DOHH2 (cell line): ENCODE measurements around the gene TTBK2.

Experiments used
- H3F3A ChIP-seq: fragments of 200-600 bp; sonication (generic), shearing (Covaris generic); 2 replicates; pipeline ENCODE4 v1.6.0; 2016; ENCODE audit warnings: antibody characterized with exemption, mild to moderate bottlenecking; ENCODE audit not compliant: control insufficient read depth, insufficient read depth
- H3K27ac ChIP-seq: fragments of 200-600 bp; sonication (generic); 2 replicates; pipeline ENCODE4 v1.5.1; 2014; ENCODE audit warnings: low read depth, mild to moderate bottlenecking, low read length, moderate library complexity
- H3K27me3 ChIP-seq: fragments of 200-600 bp; sonication (generic); 2 replicates; pipeline ENCODE4 v1.6.1; 2014; ENCODE audit warnings: mild to moderate bottlenecking, low read length, mixed read lengths; ENCODE audit not compliant: control insufficient read depth
- H3K36me3 ChIP-seq: fragments of 200-600 bp; sonication (generic); 2 replicates; pipeline ENCODE4 v1.6.1; 2014; ENCODE audit warnings: mild to moderate bottlenecking, low read length, moderate library complexity, mixed read lengths; ENCODE audit not compliant: control insufficient read depth
- H3K4me1 ChIP-seq: fragments of 200-600 bp; sonication (generic); 2 replicates; pipeline ENCODE4 v1.6.1; 2014; ENCODE audit warnings: mild to moderate bottlenecking, low read length, mixed read lengths; ENCODE audit not compliant: control insufficient read depth
- H3K4me2 ChIP-seq: fragments of 200-600 bp; sonication (generic); 2 replicates; pipeline ENCODE4 v1.6.0; 2014; ENCODE audit warnings: mild to moderate bottlenecking, low read length, moderate library complexity
- H3K4me3 ChIP-seq: fragments of 200-600 bp; sonication (generic); 2 replicates; pipeline ENCODE4 v1.5.1; 2014; ENCODE audit warnings: mild to moderate bottlenecking, low read length, mixed read lengths
- H3K79me2 ChIP-seq: fragments of 200-600 bp; sonication (generic); 2 replicates; pipeline ENCODE4 v1.6.1; 2014; ENCODE audit warnings: mild to moderate bottlenecking, low read length, mixed read lengths; ENCODE audit not compliant: control insufficient read depth
- H3K9me2 ChIP-seq: fragments of 200-600 bp; sonication (generic); replicated peaks from 2 replicates; pipeline ENCODE4 v1.6.1; 2014; ENCODE audit warnings: mild to moderate bottlenecking, low read length, mixed read lengths; ENCODE audit not compliant: control insufficient read depth
- H3K9me3 ChIP-seq: fragments of 200-600 bp; sonication (generic); 2 replicates; pipeline ENCODE4 v1.6.1; 2014; ENCODE audit warnings: antibody characterized with exemption, low read length, mixed read lengths; ENCODE audit not compliant: control insufficient read depth, insufficient read depth
- H4K20me1 ChIP-seq: fragments of 200-600 bp; sonication (generic); 2 replicates; pipeline ENCODE4 v1.6.0; 2014; ENCODE audit warnings: low read depth, mild to moderate bottlenecking, antibody characterized with exemption, low read length, moderate library complexity; ENCODE audit not compliant: control insufficient read depth, insufficient read depth
- EZH2phosphoT487 ChIP-seq: fragments of 200-600 bp; sonication (generic); IDR thresholded peaks from 2 replicates; pipeline ENCODE4 v1.6.1; 2017; ENCODE audit warnings: borderline replicate concordance, mild to moderate bottlenecking, antibody characterized with exemption, low read length, moderate library complexity, mixed read lengths
- TF ChIP-seq, protein P1 (sequence below): fragments of 200-600 bp; sonication (generic); IDR thresholded peaks from one replicate; pipeline ENCODE4 v1.5.1; 2014; ENCODE audit warnings: antibody characterized with exemption, mild to moderate bottlenecking, low read depth, low read length; ENCODE audit not compliant: poor library complexity, severe bottlenecking

TTBK2 gene

DNA sequence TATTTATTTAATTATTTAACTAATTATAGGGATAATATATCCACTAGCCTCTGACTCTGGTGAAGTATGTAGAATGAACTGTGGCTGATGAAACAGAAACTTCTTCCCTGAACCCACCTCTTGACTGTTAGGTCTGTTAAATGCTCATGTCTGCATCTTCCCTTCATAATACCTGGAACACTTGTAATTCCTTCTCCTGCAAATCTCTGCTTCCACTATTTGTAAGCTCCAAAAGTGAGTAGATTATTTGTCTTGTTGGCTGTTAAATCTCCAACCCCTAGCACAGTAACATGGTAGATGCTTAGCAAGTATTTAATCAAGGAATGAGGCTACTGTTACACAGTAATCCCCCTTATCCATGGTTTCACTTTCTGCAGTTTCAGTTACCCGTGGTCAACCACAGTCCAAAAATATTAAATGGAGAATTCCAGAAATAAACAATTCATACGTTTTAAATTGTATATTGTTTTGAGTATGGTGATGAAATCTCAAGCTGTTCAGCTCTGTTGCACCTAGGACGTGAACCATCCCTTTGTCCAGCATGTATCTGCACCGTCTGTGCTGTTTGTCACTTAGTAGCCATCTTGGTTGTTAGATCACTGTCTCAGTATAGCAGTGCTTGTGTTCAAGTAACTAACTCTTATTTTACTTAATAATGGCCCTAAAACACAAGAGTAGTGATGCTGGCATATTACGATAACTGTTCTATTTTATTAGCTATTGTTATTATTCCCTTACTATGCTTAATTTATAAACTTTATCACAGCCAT, 5.7 kb downstream of the TTBK2 start:
- TF ChIP-seq, protein P1, sequence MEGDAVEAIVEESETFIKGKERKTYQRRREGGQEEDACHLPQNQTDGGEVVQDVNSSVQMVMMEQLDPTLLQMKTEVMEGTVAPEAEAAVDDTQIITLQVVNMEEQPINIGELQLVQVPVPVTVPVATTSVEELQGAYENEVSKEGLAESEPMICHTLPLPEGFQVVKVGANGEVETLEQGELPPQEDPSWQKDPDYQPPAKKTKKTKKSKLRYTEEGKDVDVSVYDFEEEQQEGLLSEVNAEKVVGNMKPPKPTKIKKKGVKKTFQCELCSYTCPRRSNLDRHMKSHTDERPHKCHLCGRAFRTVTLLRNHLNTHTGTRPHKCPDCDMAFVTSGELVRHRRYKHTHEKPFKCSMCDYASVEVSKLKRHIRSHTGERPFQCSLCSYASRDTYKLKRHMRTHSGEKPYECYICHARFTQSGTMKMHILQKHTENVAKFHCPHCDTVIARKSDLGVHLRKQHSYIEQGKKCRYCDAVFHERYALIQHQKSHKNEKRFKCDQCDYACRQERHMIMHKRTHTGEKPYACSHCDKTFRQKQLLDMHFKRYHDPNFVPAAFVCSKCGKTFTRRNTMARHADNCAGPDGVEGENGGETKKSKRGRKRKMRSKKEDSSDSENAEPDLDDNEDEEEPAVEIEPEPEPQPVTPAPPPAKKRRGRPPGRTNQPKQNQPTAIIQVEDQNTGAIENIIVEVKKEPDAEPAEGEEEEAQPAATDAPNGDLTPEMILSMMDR = no peak
- no peak for TF ChIP-seq EZH2phosphoT487
- no peak overlapping the region for H3K27ac ChIP-seq
- H3K27me3 ChIP-seq = no peaks in the 10 kb centered on the region
- peaks cover 21% of the 10 kb centered on the region for H3F3A ChIP-seq
- no peaks in the 10 kb centered on the region for H3K36me3 ChIP-seq
- H3K4me2 ChIP-seq = peak overlapping the region; percentile 100
- H3K9me2 ChIP-seq = no peaks in the 10 kb centered on the region
- H4K20me1 ChIP-seq = 0 out of 2 replicates have a peak, but pooled peaks cover 5% of the 10 kb centered on the region
- no peaks in the 10 kb centered on the region for H3K9me3 ChIP-seq
- H3K79me2 ChIP-seq = peaks cover 80% of the 10 kb centered on the region
- peaks cover 53% of the 10 kb centered on the region for H3K4me1 ChIP-seq
- H3K4me3 ChIP-seq = peak overlapping the region; percentile 60

DNA sequence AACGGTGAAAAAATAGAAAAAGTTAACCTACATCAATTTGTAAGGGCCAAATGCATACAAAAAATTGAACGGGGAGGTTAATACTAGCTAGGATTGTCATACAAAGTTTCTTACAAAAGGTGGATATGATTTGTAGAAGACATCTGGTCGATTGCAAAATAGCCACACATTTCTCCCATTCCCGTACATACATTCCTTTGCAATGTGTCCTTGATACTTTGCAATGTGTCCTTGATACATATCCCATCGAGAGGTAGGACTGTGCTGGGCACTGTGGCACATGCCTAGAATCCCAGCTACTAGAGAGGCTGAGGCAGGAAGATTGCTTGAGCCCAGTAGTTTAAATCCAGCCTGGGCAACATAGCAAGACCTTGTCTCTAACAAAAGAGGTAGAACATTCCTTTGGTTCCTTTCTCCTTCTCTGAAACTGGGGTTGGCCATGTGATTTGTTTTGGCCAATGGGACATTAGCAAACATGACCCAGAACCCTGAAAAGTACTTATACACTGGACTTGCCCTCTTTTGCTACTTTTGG, 9.5 kb downstream of the TTBK2 start:
- Histone ChIP-seq H3K4me2 (no peak overlapping the region), H4K20me1 (no peaks in the 10 kb centered on the region; the same call in 1 of the 2 replicates), H3K36me3 (no peaks in the 10 kb centered on the region), H3K4me3 (no peak overlapping the region), H3K9me2 (no peaks in the 10 kb centered on the region), H3K79me2 (peaks cover 68% of the 10 kb centered on the region), H3K27ac (no peak overlapping the region), H3K27me3 (no peaks in the 10 kb centered on the region), H3F3A (peaks cover 11% of the 10 kb centered on the region), H3K4me1 (peaks cover 15% of the 10 kb centered on the region), H3K9me3 (no peaks in the 10 kb centered on the region)
- TF ChIP-seq, protein P1 = no peak
- no peak for TF ChIP-seq EZH2phosphoT487

DNA sequence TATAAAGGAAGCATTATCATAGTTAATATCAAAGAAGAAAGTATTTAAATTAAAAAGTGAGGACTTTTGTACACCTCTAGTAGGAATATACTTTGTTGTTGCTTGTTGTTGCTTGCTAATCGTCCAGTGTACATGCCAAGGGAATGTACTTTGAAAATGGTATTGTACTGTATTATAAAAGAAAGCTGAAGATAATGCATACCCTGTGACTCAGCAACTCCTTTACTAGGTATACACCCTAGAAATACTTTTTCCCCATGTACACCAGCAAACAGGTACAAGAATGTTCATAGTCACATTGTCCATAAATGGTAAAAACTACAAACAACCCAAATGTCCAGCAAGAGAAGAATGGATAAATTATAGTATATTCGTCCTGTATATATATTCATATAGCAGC, 12.0 kb downstream of the TTBK2 start:
- no peaks in the 10 kb centered on the region; the same call in 1 of the 2 replicates for H4K20me1 ChIP-seq

More for the DNA sequence above, 12.0 kb downstream of the TTBK2 start:
- TF ChIP-seq, protein P1 = no peak
- TF ChIP-seq EZH2phosphoT487 = no peak
- Histone ChIP-seq H3K4me1 (no peaks in the 10 kb centered on the region), H3F3A (no peaks in the 10 kb centered on the region), H3K27ac (no peak overlapping the region), H3K36me3 (no peaks in the 10 kb centered on the region), H3K9me3 (no peaks in the 10 kb centered on the region), H3K27me3 (no peaks in the 10 kb centered on the region), H3K4me2 (no peak overlapping the region), H3K4me3 (no peak overlapping the region), H3K79me2 (peaks cover 65% of the 10 kb centered on the region), H3K9me2 (no peaks in the 10 kb centered on the region)
